ENCODE measurements around the gene PLA2G1B. TPM values are rescaled to one million over a fixed set of nuclear protein-coding genes. Genes with fewer than 3 reads are reported as not detected.

PLA2G1B gene
- total and polyA plus RNA-seq, 2 of the 13 experiments (the other 11 are each of a cell fraction or from before 2014, with no cell fraction given): 0.33 to 1.4 TPM

GRCh38 chr12:120301962-120302815 is 25.4 kb downstream of the PLA2G1B start, which contains the start of gene SIRT4 (continued):
- no peak; the same call in 1 of the 2 replicates for TF ChIP-seq ZNF816 (CRISPR knock-in tag; IDR thresholded peaks at IDR 0.05; ENCODE audit: borderline replicate concordance)
- TF ChIP-seq ARID4A (CRISPR knock-in tag; IDR thresholded peaks at IDR 0.05; ENCODE audit: borderline replicate concordance): peak; percentile 82
- TF ChIP-seq GABPA (IDR thresholded peaks at IDR 0.05; ENCODE audit: low read depth, low read length): no peak
- TF ChIP-seq GABPA (CRISPR knock-in tag; IDR thresholded peaks at IDR 0.05; ENCODE audit: low read depth): peak; percentile 48
- no peak for TF ChIP-seq ZNF576 (CRISPR knock-in tag; IDR thresholded peaks at IDR 0.05)
- peak; percentile 65 for TF ChIP-seq CBFB (CRISPR knock-in tag; IDR thresholded peaks at IDR 0.05)
- 0 out of 2 replicates have a peak, but pooled peaks have one; percentile 63 for TF ChIP-seq CBX5 (CRISPR knock-in tag; IDR thresholded peaks at IDR 0.05; ENCODE audit: borderline replicate concordance)
- peak; percentile 20; the same call in 1 of the 2 replicates for TF ChIP-seq NR2F6 (IDR thresholded peaks at IDR 0.05)
- 0 out of 2 replicates have a peak, but pooled peaks have one; percentile 30 for TF ChIP-seq NR2F6 (CRISPR knock-in tag; IDR thresholded peaks at IDR 0.05)
- no peak for TF ChIP-seq EHMT2 (IDR thresholded peaks at IDR 0.05; ENCODE audit: borderline replicate concordance, low read depth, low read length)
- no peak for TF ChIP-seq ZBTB37 (CRISPR knock-in tag; IDR thresholded peaks at IDR 0.05)
- peak; percentile 63; the same call in 1 of the 2 replicates for TF ChIP-seq PBX2 (CRISPR knock-in tag; IDR thresholded peaks at IDR 0.05)
- no peak for TF ChIP-seq GLI4 (CRISPR knock-in tag; IDR thresholded peaks at IDR 0.05; ENCODE audit: borderline replicate concordance)
- TF ChIP-seq NFKB2 (CRISPR knock-in tag; IDR thresholded peaks at IDR 0.05; ENCODE audit: borderline replicate concordance): no peak
- TF ChIP-seq ZNF563 (CRISPR knock-in tag; IDR thresholded peaks at IDR 0.05): no peak
- no peak for TF ChIP-seq FUBP1 (CRISPR knock-in tag; IDR thresholded peaks at IDR 0.05; ENCODE audit: borderline replicate concordance)
- TF ChIP-seq ATM (IDR thresholded peaks at IDR 0.05; ENCODE audit: borderline replicate concordance): no peak
- peak; percentile 72 for TF ChIP-seq ZNF501 (CRISPR knock-in tag; IDR thresholded peaks at IDR 0.05)
- no peak for TF ChIP-seq SIN3B (IDR thresholded peaks at IDR 0.05; ENCODE audit: low read length)
- no peak for TF ChIP-seq ZFP62 (CRISPR knock-in tag; IDR thresholded peaks at IDR 0.05)
- peak; percentile 66; the same call in 1 of the 2 replicates for TF ChIP-seq ZNF556 (CRISPR knock-in tag; IDR thresholded peaks at IDR 0.05; ENCODE audit: borderline replicate concordance)
